Sigmoid colon (tissue), 7 donors: ENCODE measurements around the gene CRIP3. TPM values are rescaled to one million over a fixed set of nuclear protein-coding genes. Genes with fewer than 3 reads are reported as not detected.

Experiments used
- DNase-seq: peaks from one replicate; pipeline ENCODE4 v3.0.0-alpha.2; 2019
- H3K27ac ChIP-seq, 4 donors: fragments of 200-600 bp; sonication (generic); one replicate each; pipeline ENCODE4 v1.5.1; 2016 to 2019; ENCODE audit warnings: mild to moderate bottlenecking in 1 of 4
- H3K27me3 ChIP-seq, 3 donors: fragments of 200-600 bp; sonication (generic); one replicate each; pipeline ENCODE4 v1.5.1; 2019; ENCODE audit warnings: mild to moderate bottlenecking in 1 of 3
- H3K36me3 ChIP-seq, 4 donors: fragments of 200-600 bp; sonication (generic); one replicate each; pipeline ENCODE4 v1.5.1; 2016 to 2019
- H3K4me1 ChIP-seq, 4 donors: fragments of 200-600 bp; sonication (generic); one replicate each; pipeline ENCODE4 v1.5.1; 2017 to 2019
- H3K4me3 ChIP-seq, 4 donors: fragments of 200-600 bp; sonication (generic); one replicate each; pipeline ENCODE4 v1.5.1; 2017 to 2019; ENCODE audit warnings: mild to moderate bottlenecking in 2 of 4, moderate library complexity in 1 of 4
- H3K9me3 ChIP-seq, 4 donors: fragments of 200-600 bp in 3 of 4; sonication (generic) in 3 of 4; one replicate each; pipeline versions ENCODE4 v1.5.1 to v1.6.1; 2013 to 2019
- CTCF ChIP-seq, 4 experiments: fragments of 450-650 bp in 3 of 4; fragments of 200-600 bp in 1 of 4; IDR thresholded peaks; one replicate each; pipeline ENCODE4 v1.5.1; 2016 to 2019; ENCODE audit warnings: antibody characterized with exemption in 4 of 4, mild to moderate bottlenecking in 3 of 4, moderate library complexity in 2 of 4
- EP300 ChIP-seq, 4 donors: sonication (generic); formaldehyde crosslinking; IDR thresholded peaks; one replicate each; pipeline ENCODE4 v1.6.1; 2017; ENCODE audit warnings: antibody characterized with exemption in 4 of 4
- POLR2A ChIP-seq, 2 donors: fragments of 450-650 bp; IDR thresholded peaks; one replicate each; pipeline ENCODE4 v1.6.1; 2016; ENCODE audit warnings: antibody characterized with exemption in 2 of 2, mild to moderate bottlenecking in 2 of 2, moderate library complexity in 2 of 2
- POLR2AphosphoS5 ChIP-seq, 4 donors: sonication (generic); formaldehyde crosslinking; IDR thresholded peaks; one replicate each; pipeline ENCODE4 v1.6.1; 2017; ENCODE audit warnings: antibody characterized with exemption in 4 of 4
- WGBS, 2 donors: extraction: QIAGEN DNeasy Blood & Tissue Kit; methylation state at CpG; one replicate each; pipeline ENCODE4 v1.1.7; 2013; 5-methylcytosine and 5-hydroxymethylcytosine counted together
- intact Hi-C: fragments of 100-400 bp; cut with DNase I; formaldehyde crosslinking; loops from one replicate; pipeline ENCODE4 v1.15.1; 2023
- polyA plus RNA-seq, 3 donors: library from polyadenylated mRNA; stranded (reverse); fragments of 200-250 nt; gene quantifications; one replicate each; pipeline ENCODE4 v1.2.3, GENCODE V29; 2013
- total RNA-seq, 4 donors: library from RNA; depleted of rRNA; stranded (reverse); fragments of >200 nt; gene quantifications; one replicate each; pipeline ENCODE4 v1.1.0, GENCODE V29; 2016
- donor health status: healthy with polysubstance abuse.
- donor health status: Bipolar disorder and iron deficiency.
- donor health status: healthy.

CRIP3 gene
- total and polyA plus RNA-seq, 7 donors, result 5.2 TPM; not detected in 6

- intact Hi-C loops, result no loop called here
- H3K27me3 ChIP-seq, result peaks cover 0 to 21% (median 5%) of the 10 kb centered on the region in 3 donors
Measured at GRCh38 chr6:43301081-43301870, 7.3 kb downstream of the CRIP3 start.

GRCh38 chr6:43299338-43300293 is 9.0 kb downstream of the CRIP3 start:
- no peaks in the 10 kb centered on the region for H3K9me3 ChIP-seq
- no peak overlapping the region for H3K27ac ChIP-seq
- peaks cover 0 to 20% (median 5%) of the 10 kb centered on the region in 3 donors for H3K27me3 ChIP-seq
- intact Hi-C loops, result no loop called here
- no peaks in the 10 kb centered on the region for H3K36me3 ChIP-seq
- TF ChIP-seq POLR2A (IDR thresholded peaks at IDR 0.05) (no peak), POLR2AphosphoS5 (IDR thresholded peaks at IDR 0.05) (no peak), EP300 (IDR thresholded peaks at IDR 0.05) (no peak), CTCF (IDR thresholded peaks at IDR 0.05) (no peak)
- no peak overlapping the region for H3K4me3 ChIP-seq
- DNase-seq, result no peak
- H3K4me1 ChIP-seq, result no peaks in the 10 kb centered on the region
- WGBS, 2 donors, result 86% methylated on average over 18 of the region's 18 CpGs

More at GRCh38 chr6:43301081-43301870, 7.3 kb downstream of the CRIP3 start:
- DNase-seq, result no peak
- WGBS, 2 donors, result 87 to 91% methylated on average over 15 of the region's 15 CpGs
- Histone ChIP-seq H3K36me3 (no peaks in the 10 kb centered on the region), H3K9me3 (no peaks in the 10 kb centered on the region), H3K4me3 (no peak overlapping the region), H3K27ac (no peak overlapping the region), H3K4me1 (no peaks in the 10 kb centered on the region)
- TF ChIP-seq POLR2AphosphoS5 (IDR thresholded peaks at IDR 0.05) (no peak), CTCF (IDR thresholded peaks at IDR 0.05) (no peak), EP300 (IDR thresholded peaks at IDR 0.05) (no peak), POLR2A (IDR thresholded peaks at IDR 0.05) (no peak)

GRCh38 chr6:43298565-43299337 is 9.9 kb downstream of the CRIP3 start:
- no peak for DNase-seq
- Histone ChIP-seq H3K4me3 (no peak overlapping the region), H3K9me3 (no peaks in the 10 kb centered on the region), H3K4me1 (no peaks in the 10 kb centered on the region), H3K27me3 (peaks cover 0 to 20% (median 5%) of the 10 kb centered on the region in 3 donors), H3K27ac (no peak overlapping the region), H3K36me3 (no peaks in the 10 kb centered on the region)
- no peak for TF ChIP-seq POLR2A (IDR thresholded peaks at IDR 0.05)
- no peak for TF ChIP-seq EP300 (IDR thresholded peaks at IDR 0.05)
- no peak for TF ChIP-seq CTCF (IDR thresholded peaks at IDR 0.05)
- intact Hi-C loops, result no loop called here
- WGBS, 2 donors, result 71 to 77% methylated on average over 12 of the region's 12 CpGs

GRCh38 chr6:43297644-43298564 is 10.7 kb downstream of the CRIP3 start, which contains the start of gene SLC22A7:
SLC22A7 (plus strand) TSS chr6:43298260; CDS start chr6:43298359, 99 bp downstream.
- intact Hi-C loops, result no loop called here
- no peaks in the 10 kb centered on the region for H3K9me3 ChIP-seq
- H3K36me3 ChIP-seq, result no peaks in the 10 kb centered on the region
- no peak within 1 kb of the TSS for H3K27ac ChIP-seq
- DNase-seq, result no peak
- peaks cover 0 to 20% (median 5%) of the 10 kb centered on the region in 3 donors for H3K27me3 ChIP-seq
- H3K4me1 ChIP-seq, result no peaks in the 10 kb centered on the region
- H3K4me3 ChIP-seq, result no peak within 1 kb of the TSS
- WGBS, 2 donors, result 69 to 80% methylated on average over 10 of the region's 10 CpGs
- no peak for TF ChIP-seq POLR2AphosphoS5 (IDR thresholded peaks at IDR 0.05)
- no peak for TF ChIP-seq POLR2A (IDR thresholded peaks at IDR 0.05)
- TF ChIP-seq EP300 (IDR thresholded peaks at IDR 0.05), result no peak
- no peak for TF ChIP-seq CTCF (IDR thresholded peaks at IDR 0.05)
